ENCODE measurements around the gene SHROOM1. TPM values are rescaled to one million over a fixed set of nuclear protein-coding genes. Genes with fewer than 3 reads are reported as not detected.

Gene SHROOM1
- total RNA-seq, 4 donors from 2014 or later = 7.0 to 17.0 (median 9.1) TPM

- peak; percentile 80 for ATAC-seq (ENCODE audit: low FRiP score)
These were observed 10.2 kb downstream of the SHROOM1 start for GRCh38 chr5:132820162-132820754.

DNA sequence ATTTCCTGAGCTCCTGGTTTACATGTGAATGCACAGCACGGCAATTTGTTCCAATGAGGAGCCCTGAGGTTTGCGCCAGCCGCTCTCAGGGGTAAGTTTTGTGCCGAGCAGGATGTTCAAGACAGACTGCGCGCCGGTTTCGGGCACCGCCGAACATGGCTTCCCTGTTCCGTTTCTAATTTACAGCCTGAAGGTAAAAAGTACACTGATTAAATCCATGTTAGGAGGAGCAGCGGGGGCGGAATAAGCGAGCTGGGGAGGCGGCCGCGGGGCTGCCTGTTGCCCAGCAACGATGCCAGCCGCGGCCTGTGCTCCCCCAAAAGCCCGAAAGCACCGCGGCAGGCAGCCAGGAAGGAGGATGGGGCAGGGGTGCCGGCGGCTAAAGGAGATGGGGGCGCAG lies 11.0 kb downstream of the SHROOM1 start:
- no peak for DNase-seq (ENCODE audit: low spot score)
- no peak for TF ChIP-seq CTCF (IDR thresholded peaks at IDR 0.05)
- no peak for ATAC-seq (ENCODE audit: low FRiP score)

More at GRCh38 chr5:132820162-132820754, 10.2 kb downstream of the SHROOM1 start:
- TF ChIP-seq CTCF (IDR thresholded peaks at IDR 0.05) = peak in 2 of 3 donors; percentile 63 to 70
- peak; percentile 99 for DNase-seq (ENCODE audit: low spot score)

DNA sequence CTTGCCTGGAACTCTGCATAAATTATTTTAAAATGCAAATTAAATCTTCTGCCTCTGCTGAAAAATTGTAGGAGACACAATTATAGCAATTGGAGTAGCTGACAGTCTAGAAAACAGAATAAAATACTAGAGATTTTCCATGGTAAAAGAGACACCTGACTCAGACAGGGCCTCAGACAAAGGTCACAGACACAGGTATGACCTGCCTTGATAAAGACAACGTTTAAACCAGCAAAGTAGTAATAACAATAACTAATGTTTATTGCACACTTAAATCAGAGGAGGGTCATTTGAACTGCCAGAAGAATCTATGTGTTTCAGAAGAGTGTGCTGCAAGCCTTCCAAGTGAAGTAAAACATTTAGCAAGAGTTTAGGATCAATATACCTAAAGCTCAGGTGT lies 13.4 kb downstream of the SHROOM1 start:
- ATAC-seq (ENCODE audit: low FRiP score) (no peak), DNase-seq (ENCODE audit: low spot score) (no peak)
- no peak for TF ChIP-seq CTCF (IDR thresholded peaks at IDR 0.05)

DNA sequence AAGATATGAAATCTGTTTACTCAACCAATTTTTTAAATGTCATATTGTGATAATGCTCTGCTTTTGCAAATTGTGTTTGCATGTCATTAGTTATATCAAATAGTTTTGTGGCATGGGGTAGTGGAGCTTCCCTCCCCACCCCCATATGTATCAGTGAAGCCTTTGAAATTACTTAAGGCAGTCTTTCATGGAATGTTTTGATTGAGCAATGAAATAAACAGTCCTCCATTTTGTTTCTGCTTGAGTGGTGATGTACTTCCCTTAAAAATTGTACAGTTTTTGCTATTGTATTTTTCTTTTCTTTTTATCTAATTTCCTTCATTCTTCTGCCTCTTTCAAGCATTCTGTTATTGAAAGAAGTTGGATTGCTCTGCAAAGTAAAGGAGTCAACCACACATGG lies 13.9 kb downstream of the SHROOM1 start:
- TF ChIP-seq CTCF (IDR thresholded peaks at IDR 0.05) = no peak
- no peak for DNase-seq (ENCODE audit: low spot score)
- no peak for ATAC-seq (ENCODE audit: low FRiP score)

DNA sequence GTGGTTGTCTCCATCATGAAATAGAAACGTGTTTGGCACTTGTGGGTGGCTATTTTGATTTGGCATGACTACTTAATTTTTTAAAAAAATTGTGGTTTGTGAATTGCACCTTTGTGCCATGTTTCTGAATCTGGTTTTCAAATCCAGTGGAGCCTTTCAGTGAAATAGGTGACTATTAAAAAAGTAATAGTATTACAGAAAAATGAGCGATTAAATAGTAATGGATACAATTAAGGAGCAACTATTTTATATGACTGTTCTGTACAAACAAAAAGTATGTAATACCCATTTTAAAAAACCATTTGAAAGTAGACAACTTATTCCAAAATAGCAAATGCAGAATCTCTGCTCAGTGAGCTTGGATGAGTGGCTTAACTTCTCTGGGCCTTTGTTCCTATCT lies 14.4 kb downstream of the SHROOM1 start:
- no peak for ATAC-seq (ENCODE audit: low FRiP score)
- TF ChIP-seq CTCF (IDR thresholded peaks at IDR 0.05) = no peak

DNA sequence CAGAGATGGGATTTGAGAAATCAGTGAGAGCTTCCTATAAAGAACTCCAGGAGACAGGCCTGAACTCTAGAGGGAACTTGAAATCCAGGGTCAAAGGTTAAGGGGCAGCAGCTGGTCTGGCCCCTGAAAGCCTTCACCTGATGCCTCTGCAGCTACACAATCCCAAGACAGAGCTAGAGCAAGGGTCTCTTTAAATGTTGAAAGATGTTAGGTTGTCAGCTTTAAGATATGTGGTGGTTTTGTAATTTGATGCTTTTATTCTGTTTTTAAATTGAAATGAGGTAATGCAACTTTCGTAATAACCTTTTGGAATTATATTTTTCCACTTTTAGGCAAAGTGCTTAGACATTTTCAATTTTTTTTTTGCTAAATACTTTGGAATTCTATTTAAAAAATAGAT lies 15.0 kb downstream of the SHROOM1 start:
- no peak for ATAC-seq (ENCODE audit: low FRiP score)
- no peak for TF ChIP-seq CTCF (IDR thresholded peaks at IDR 0.05)
- DNase-seq (ENCODE audit: low spot score) = no peak

More for the DNA sequence above, 14.4 kb downstream of the SHROOM1 start:
- DNase-seq (ENCODE audit: low spot score) = no peak

GRCh38 chr5:132814503-132815294 lies 15.7 kb downstream of the SHROOM1 start:
- DNase-seq (ENCODE audit: low spot score) = no peak
- TF ChIP-seq CTCF (IDR thresholded peaks at IDR 0.05) = no peak
- ATAC-seq (ENCODE audit: low FRiP score) = peak; percentile 26
